Breast epithelium (tissue), 4 donors: ENCODE measurements around the gene FLNB. TPM values are rescaled to one million over a fixed set of nuclear protein-coding genes. Genes with fewer than 3 reads are reported as not detected.

Experiments
- DNase-seq, 2 donors: peaks; one replicate each; pipeline ENCODE4 v3.0.0-alpha.2; 2019; ENCODE audit warnings: low spot score in 2 of 2
- H3K27ac ChIP-seq, 2 donors: fragments of 200-600 bp; sonication (generic) in 1 of 2; one replicate each; pipeline ENCODE4 v1.5.1; 2016 to 2019; ENCODE audit warnings: mild to moderate bottlenecking in 1 of 2
- H3K27me3 ChIP-seq, 2 donors: fragments of 200-600 bp; sonication (generic) in 1 of 2; one replicate each; pipeline versions ENCODE4 v1.5.1 to v1.6.0; 2017 to 2019; ENCODE audit warnings: control low read depth in 1 of 2, mild to moderate bottlenecking in 1 of 2
- H3K36me3 ChIP-seq: fragments of 200-600 bp; one replicate; pipeline ENCODE4 v1.5.1; 2019
- H3K4me1 ChIP-seq, 2 donors: fragments of 200-600 bp; sonication (generic); one replicate each; pipeline ENCODE4 v1.5.1; 2016 to 2019; ENCODE audit warnings: control low read depth in 1 of 2
- H3K4me3 ChIP-seq, 3 donors: fragments of 200-600 bp; sonication (generic); 1 replicate in 2 of 3; 2 replicates in 1 of 3; pipeline ENCODE4 v1.5.1; 2016 to 2019; ENCODE audit warnings: mild to moderate bottlenecking in 3 of 3, moderate library complexity in 2 of 3
- H3K9me3 ChIP-seq, 2 donors: fragments of 200-600 bp; sonication (generic) in 1 of 2; one replicate each; pipeline ENCODE4 v1.5.1; 2016 to 2019; ENCODE audit warnings: control low read depth in 1 of 2
- POLR2A ChIP-seq: fragments of 450-650 bp; IDR thresholded peaks from one replicate; pipeline ENCODE4 v1.6.1; 2016; ENCODE audit warnings: antibody characterized with exemption, mild to moderate bottlenecking, moderate library complexity
- POLR2AphosphoS5 ChIP-seq, 3 donors: sonication (generic); formaldehyde crosslinking; IDR thresholded peaks; one replicate each; pipeline ENCODE4 v1.6.1; 2017; ENCODE audit warnings: antibody characterized with exemption in 3 of 3
- intact Hi-C: fragments of 100-400 bp; cut with DNase I; formaldehyde crosslinking; loops from one replicate; pipeline ENCODE4 v1.15.1; 2023; ENCODE audit warnings: low total_unique reads
- total RNA-seq, 3 donors: library from RNA; depleted of rRNA; stranded (reverse); fragments of >200 nt; gene quantifications; one replicate each; pipeline ENCODE4 v1.1.0, GENCODE V29; 2016
- TF ChIP-seq, protein P1 (sequence below), 3 donors: fragments of 450-650 bp; IDR thresholded peaks; one replicate each; pipeline ENCODE4 v1.5.1; 2016 to 2017; ENCODE audit warnings: antibody characterized with exemption in 3 of 3, mild to moderate bottlenecking in 3 of 3, moderate library complexity in 3 of 3

FLNB gene
- total RNA-seq, 3 donors from 2014 or later = 40.3 to 242 (median 164) TPM

DNA sequence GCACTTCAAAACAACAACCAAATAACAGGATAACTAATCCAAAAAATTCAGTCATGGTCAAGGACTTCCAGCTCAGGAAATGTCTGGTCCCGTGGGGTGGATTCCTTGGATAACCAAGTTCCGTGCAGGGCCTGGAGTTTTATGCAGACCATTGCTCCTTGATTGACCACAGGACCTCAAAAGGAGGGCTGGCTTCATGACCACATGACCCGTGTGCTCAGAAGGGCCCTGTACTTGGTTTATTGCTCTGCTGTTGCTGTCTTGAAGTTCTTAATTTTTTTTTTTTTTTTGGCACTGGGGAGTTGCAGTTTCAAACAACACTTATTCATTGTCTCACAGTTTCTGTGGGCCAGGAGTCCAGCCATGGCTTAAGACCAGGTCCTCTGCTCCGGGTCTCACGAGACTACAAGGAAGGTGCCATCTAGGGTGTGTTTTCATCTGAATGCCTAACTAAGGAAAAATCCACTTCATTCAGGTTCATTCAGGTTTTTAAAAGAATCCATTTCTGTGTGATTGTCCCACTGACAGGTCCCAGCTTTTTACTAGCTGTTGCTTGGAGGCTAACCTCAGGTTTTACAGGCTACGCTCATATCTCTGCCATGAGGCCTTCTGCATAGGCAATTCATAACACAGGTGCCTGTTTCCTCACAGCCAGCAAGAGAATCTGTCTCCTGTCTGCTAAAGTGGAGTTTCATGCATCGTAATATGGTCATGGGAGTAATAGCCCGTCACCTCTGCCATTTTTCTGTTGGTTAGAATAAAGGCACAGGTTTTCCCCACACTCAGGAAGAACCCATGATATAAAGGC is 65.3 kb downstream of the FLNB start:
- no peaks in the 10 kb centered on the region for H3K27me3 ChIP-seq
- intact Hi-C loops = no loop called here
- TF ChIP-seq, protein P1, sequence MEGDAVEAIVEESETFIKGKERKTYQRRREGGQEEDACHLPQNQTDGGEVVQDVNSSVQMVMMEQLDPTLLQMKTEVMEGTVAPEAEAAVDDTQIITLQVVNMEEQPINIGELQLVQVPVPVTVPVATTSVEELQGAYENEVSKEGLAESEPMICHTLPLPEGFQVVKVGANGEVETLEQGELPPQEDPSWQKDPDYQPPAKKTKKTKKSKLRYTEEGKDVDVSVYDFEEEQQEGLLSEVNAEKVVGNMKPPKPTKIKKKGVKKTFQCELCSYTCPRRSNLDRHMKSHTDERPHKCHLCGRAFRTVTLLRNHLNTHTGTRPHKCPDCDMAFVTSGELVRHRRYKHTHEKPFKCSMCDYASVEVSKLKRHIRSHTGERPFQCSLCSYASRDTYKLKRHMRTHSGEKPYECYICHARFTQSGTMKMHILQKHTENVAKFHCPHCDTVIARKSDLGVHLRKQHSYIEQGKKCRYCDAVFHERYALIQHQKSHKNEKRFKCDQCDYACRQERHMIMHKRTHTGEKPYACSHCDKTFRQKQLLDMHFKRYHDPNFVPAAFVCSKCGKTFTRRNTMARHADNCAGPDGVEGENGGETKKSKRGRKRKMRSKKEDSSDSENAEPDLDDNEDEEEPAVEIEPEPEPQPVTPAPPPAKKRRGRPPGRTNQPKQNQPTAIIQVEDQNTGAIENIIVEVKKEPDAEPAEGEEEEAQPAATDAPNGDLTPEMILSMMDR (IDR thresholded peaks at IDR 0.05) = no peak
- TF ChIP-seq POLR2A (no peak), POLR2AphosphoS5 (IDR thresholded peaks at IDR 0.05) (no peak)
- no peak for DNase-seq
- H3K9me3 ChIP-seq = no peaks in the 10 kb centered on the region
- H3K4me1 ChIP-seq = no peaks in the 10 kb centered on the region
- H3K36me3 ChIP-seq = no peaks in the 10 kb centered on the region
- no peak overlapping the region for H3K4me3 ChIP-seq
- H3K27ac ChIP-seq = peak overlapping the region; percentile 20 to 33

DNA sequence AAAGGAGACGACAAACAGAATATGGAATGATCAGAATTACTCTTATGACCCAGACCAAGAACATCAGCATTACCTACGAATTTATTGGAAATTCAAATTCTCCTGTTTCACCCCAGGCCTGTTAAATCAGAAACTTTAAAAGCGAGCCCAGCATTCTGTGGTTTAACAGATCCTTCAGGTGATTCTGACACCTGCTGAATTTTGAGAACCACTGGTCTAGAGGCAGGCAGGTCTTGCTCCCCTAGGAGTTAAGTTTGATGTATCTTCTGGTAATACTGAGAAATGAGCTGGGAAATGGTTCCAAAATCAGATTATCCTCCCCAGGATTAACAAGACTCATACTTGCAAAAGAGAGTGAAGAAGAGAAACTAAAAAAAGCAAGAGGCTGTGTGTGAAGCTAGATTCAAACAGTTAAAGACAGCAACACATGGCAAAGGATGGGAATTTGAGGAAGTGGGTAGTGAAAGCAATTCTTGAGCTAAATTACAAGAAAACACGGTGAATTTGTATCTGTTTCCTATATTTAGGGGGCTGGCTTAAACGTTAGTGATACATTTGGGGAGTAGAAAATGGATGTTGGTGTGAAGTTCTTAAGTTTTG is 66.0 kb downstream of the FLNB start:
- Histone ChIP-seq H3K27ac (peak overlapping the region in 1 of 2 donors; percentile 33), H3K36me3 (no peaks in the 10 kb centered on the region), H3K27me3 (no peaks in the 10 kb centered on the region), H3K4me3 (no peak overlapping the region), H3K4me1 (no peaks in the 10 kb centered on the region), H3K9me3 (no peaks in the 10 kb centered on the region)
- TF ChIP-seq POLR2AphosphoS5 (IDR thresholded peaks at IDR 0.05) (no peak), POLR2A (no peak)
- TF ChIP-seq, protein P1 (IDR thresholded peaks at IDR 0.05) = no peak
- intact Hi-C loops = no loop called here
- DNase-seq = no peak

DNA sequence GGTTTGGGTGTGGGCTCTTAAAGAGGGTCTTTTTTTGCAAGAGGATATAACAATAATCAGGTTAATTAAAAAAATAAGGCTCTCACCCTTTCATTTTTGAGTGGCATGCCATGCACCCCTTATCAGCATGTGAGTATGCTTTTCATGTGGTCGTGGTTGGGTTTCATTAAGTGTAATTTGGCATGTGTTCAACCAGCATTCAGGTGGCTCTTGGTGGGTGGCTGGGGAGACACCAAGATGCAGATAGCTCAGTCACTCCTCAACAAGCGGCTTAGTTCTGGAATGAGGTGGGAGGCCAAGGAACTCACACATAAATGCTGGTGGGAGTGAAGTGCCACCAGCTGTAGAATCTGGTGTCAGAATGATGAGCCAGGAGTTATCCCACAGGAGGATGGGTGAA is 66.8 kb downstream of the FLNB start:
- intact Hi-C loops = no loop called here
- no peaks in the 10 kb centered on the region for H3K36me3 ChIP-seq
- H3K27ac ChIP-seq = no peak overlapping the region
- TF ChIP-seq, protein P1 (IDR thresholded peaks at IDR 0.05) = no peak
- TF ChIP-seq POLR2AphosphoS5 (IDR thresholded peaks at IDR 0.05) = no peak
- TF ChIP-seq POLR2A = no peak
- no peaks in the 10 kb centered on the region for H3K9me3 ChIP-seq
- no peak for DNase-seq
- no peaks in the 10 kb centered on the region for H3K27me3 ChIP-seq
- no peak overlapping the region for H3K4me3 ChIP-seq
- no peaks in the 10 kb centered on the region for H3K4me1 ChIP-seq

DNA sequence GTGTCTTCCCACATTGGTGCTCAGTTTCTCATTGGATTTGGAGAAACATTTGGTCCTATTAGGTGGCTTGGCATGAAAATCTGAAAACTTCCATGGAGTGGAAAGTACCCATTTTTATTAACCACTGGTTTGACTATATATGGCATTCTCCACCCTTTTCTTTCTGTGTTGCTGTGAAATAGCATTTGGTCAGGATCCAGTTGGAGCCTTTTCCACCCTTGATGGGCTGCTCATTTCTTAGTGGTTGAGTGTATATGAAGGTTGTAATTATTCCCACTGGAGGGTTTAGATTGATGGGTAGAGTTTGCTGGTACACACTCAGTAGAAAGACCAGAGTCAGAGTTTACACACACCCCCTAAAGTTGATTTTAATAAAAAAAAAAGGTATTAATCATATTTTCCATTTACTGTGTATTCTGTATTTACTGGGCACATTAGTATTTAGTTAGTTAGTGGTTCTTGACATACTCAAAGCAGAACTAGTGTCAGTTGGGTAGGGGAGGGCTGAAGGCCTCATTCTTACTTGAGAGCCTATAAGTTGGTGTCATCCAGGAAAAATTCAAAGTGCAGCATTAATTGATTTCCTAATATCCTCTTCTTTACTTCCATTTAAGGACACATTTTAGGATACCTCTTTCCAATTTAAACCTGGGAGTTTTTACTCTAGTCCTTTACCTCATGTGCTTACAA is 69.5 kb downstream of the FLNB start:
- Histone ChIP-seq H3K27ac (no peak overlapping the region), H3K4me3 (no peak overlapping the region), H3K4me1 (no peaks in the 10 kb centered on the region), H3K36me3 (no peaks in the 10 kb centered on the region), H3K9me3 (no peaks in the 10 kb centered on the region), H3K27me3 (no peaks in the 10 kb centered on the region)
- TF ChIP-seq POLR2A (no peak), POLR2AphosphoS5 (IDR thresholded peaks at IDR 0.05) (no peak)
- TF ChIP-seq, protein P1 (IDR thresholded peaks at IDR 0.05) = no peak
- no peak for DNase-seq
- intact Hi-C loops = no loop called here

DNA sequence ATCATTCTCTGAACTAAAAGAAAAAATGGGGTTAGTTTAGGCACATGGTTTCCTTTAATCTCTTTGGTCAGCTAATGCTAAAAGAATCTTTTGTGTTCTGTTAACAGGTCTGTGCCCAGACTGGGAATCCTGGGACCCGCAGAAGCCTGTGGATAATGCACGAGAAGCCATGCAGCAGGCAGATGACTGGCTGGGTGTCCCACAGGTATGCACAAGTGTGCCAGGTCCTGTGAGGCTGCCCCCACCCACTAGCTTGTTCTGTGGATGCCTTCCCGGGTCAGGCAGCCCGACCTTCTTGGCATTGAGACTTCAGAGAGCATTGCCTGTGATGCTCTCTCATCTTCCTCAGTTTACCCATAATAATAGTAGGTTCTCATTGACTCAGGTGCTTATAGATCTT is 70.4 kb downstream of the FLNB start:
- Histone ChIP-seq H3K36me3 (no peaks in the 10 kb centered on the region), H3K27ac (no peak overlapping the region), H3K9me3 (no peaks in the 10 kb centered on the region), H3K27me3 (no peaks in the 10 kb centered on the region), H3K4me3 (no peak overlapping the region), H3K4me1 (no peaks in the 10 kb centered on the region)
- TF ChIP-seq POLR2A (no peak), POLR2AphosphoS5 (IDR thresholded peaks at IDR 0.05) (no peak)
- TF ChIP-seq, protein P1 (IDR thresholded peaks at IDR 0.05) = no peak
- intact Hi-C loops = no loop called here
- DNase-seq = no peak
